Osteoblast (primary cell): ENCODE data around the gene TMPRSS13. TPM values are rescaled to one million over a fixed set of nuclear protein-coding genes. Genes with fewer than 3 reads are reported as not detected.

Source experiments
- DNase-seq: peaks from one replicate; pipeline ENCODE4 v3.0.0; 2011; ENCODE audit warnings: low spot score, mixed read lengths; ENCODE audit not compliant: insufficient read length; ENCODE audit errors: missing footprints
- H2AFZ ChIP-seq: 2 replicates; pipeline ENCODE4 v1.6.0; 2011; ENCODE audit warnings: mild to moderate bottlenecking, low read length
- H3K27ac ChIP-seq: 2 replicates; pipeline ENCODE4 v1.5.1; 2011; ENCODE audit warnings: mild to moderate bottlenecking, low read depth, low read length, moderate library complexity
- H3K27me3 ChIP-seq: 2 replicates; pipeline ENCODE4 v1.6.0; 2012; ENCODE audit warnings: mild to moderate bottlenecking, control low read depth, inconsistent platforms, low read length, moderate library complexity; ENCODE audit not compliant: insufficient read depth
- H3K36me3 ChIP-seq: 2 replicates; pipeline ENCODE4 v1.5.1; 2011; ENCODE audit warnings: mild to moderate bottlenecking, low read length, control low read depth, moderate library complexity; ENCODE audit not compliant: insufficient read depth
- H3K4me1 ChIP-seq: 2 replicates; pipeline ENCODE4 v1.5.1; 2011; ENCODE audit warnings: mild to moderate bottlenecking, low read length, control low read depth, moderate library complexity; ENCODE audit not compliant: insufficient read depth
- H3K4me2 ChIP-seq: 2 replicates; pipeline ENCODE4 v1.6.0; 2011; ENCODE audit warnings: mild to moderate bottlenecking, low read length; ENCODE audit not compliant: insufficient read depth
- H3K4me3 ChIP-seq: fragments of 200-600 bp; sonication (generic); 3 replicates; pipeline ENCODE4 v1.5.1; 2012; ENCODE audit warnings: mild to moderate bottlenecking, low read length, inconsistent platforms; ENCODE audit not compliant: insufficient read depth
- H3K79me2 ChIP-seq: 2 replicates; pipeline ENCODE4 v1.6.0; 2012; ENCODE audit warnings: mild to moderate bottlenecking, low read length, control low read depth, inconsistent platforms; ENCODE audit not compliant: insufficient read depth
- H3K9me3 ChIP-seq: 2 replicates; pipeline ENCODE4 v1.5.1; 2011; ENCODE audit warnings: low read depth, low read length, control low read depth
- H4K20me1 ChIP-seq: 2 replicates; pipeline ENCODE4 v1.6.0; 2012; ENCODE audit warnings: mild to moderate bottlenecking, low read length, control low read depth; ENCODE audit not compliant: insufficient read depth
- CTCF ChIP-seq: IDR thresholded peaks from 2 replicates; pipeline ENCODE4 v1.5.1; 2011; ENCODE audit warnings: mild to moderate bottlenecking, low read depth, low read length, moderate library complexity; ENCODE audit errors: extremely low read depth
- total RNA-seq: library from RNA; depleted of rRNA; stranded (reverse); fragments of >200 nt; gene quantifications from 2 replicates; pipeline ENCODE4 v1.2.3, GENCODE V29; 2012

Gene TMPRSS13
- total RNA-seq, 1 donor, result not detected

- no peaks in the 10 kb centered on the region for H3K36me3 ChIP-seq
- no peak overlapping the region for H3K4me2 ChIP-seq
- TF ChIP-seq CTCF, result no peak
- no peak overlapping the region for H2AFZ ChIP-seq
- no peak overlapping the region for H3K27ac ChIP-seq
- H4K20me1 ChIP-seq, result no peaks in the 10 kb centered on the region
- no peak for DNase-seq
- H3K4me1 ChIP-seq, result no peaks in the 10 kb centered on the region
- H3K4me3 ChIP-seq, result no peak overlapping the region
- no peaks in the 10 kb centered on the region for H3K79me2 ChIP-seq
- no peaks in the 10 kb centered on the region for H3K9me3 ChIP-seq
- H3K27me3 ChIP-seq, result peaks cover 4% of the 10 kb centered on the region
These were observed 4.7 kb upstream of the TMPRSS13 start for GRCh38 chr11:117933930-117934329.

- Histone ChIP-seq H3K79me2 (no peaks in the 10 kb centered on the region), H2AFZ (no peak overlapping the region), H3K4me2 (no peak overlapping the region), H4K20me1 (no peaks in the 10 kb centered on the region), H3K4me3 (no peak overlapping the region), H3K4me1 (no peaks in the 10 kb centered on the region), H3K27me3 (peaks cover 4% of the 10 kb centered on the region), H3K36me3 (no peaks in the 10 kb centered on the region), H3K27ac (no peak overlapping the region), H3K9me3 (no peaks in the 10 kb centered on the region)
- no peak for TF ChIP-seq CTCF
- DNase-seq, result no peak
These were observed 4.3 kb upstream of the TMPRSS13 start for GRCh38 chr11:117933475-117933874.

- Histone ChIP-seq H3K27me3 (peaks cover 4% of the 10 kb centered on the region), H3K36me3 (no peaks in the 10 kb centered on the region), H3K4me3 (no peak overlapping the region), H4K20me1 (no peaks in the 10 kb centered on the region), H2AFZ (no peak overlapping the region), H3K4me2 (no peak overlapping the region), H3K4me1 (no peaks in the 10 kb centered on the region), H3K79me2 (no peaks in the 10 kb centered on the region), H3K27ac (no peak overlapping the region), H3K9me3 (no peaks in the 10 kb centered on the region)
- DNase-seq, result no peak
- TF ChIP-seq CTCF, result no peak
These were observed 3.7 kb upstream of the TMPRSS13 start for GRCh38 chr11:117932947-117933346.

- Histone ChIP-seq H3K27me3 (peaks cover 4% of the 10 kb centered on the region), H3K4me1 (no peaks in the 10 kb centered on the region), H4K20me1 (no peaks in the 10 kb centered on the region), H3K79me2 (no peaks in the 10 kb centered on the region), H2AFZ (no peak overlapping the region), H3K27ac (no peak overlapping the region), H3K36me3 (no peaks in the 10 kb centered on the region), H3K4me3 (no peak overlapping the region), H3K4me2 (no peak overlapping the region), H3K9me3 (no peaks in the 10 kb centered on the region)
- no peak for TF ChIP-seq CTCF
- no peak for DNase-seq
These were observed 3.2 kb upstream of the TMPRSS13 start for GRCh38 chr11:117932426-117932825.
